Nephron progenitor cell (in vitro differentiated cells): ENCODE data around the gene FSTL4.

Experiments used
- DNase-seq: peaks from one replicate; pipeline ENCODE4 v3.0.0; 2021
- H3K27ac Mint-ChIP-seq: 2 replicates; pipeline ENCODE4 v1.8.0; 2021; ENCODE audit warnings: mild to moderate bottlenecking, moderate library complexity, mixed read lengths
- H3K27me3 Mint-ChIP-seq: 2 replicates; pipeline ENCODE4 v1.8.0; 2021; ENCODE audit warnings: mild to moderate bottlenecking, low read depth, mixed read lengths; ENCODE audit not compliant: poor library complexity
- H3K36me3 Mint-ChIP-seq: 2 replicates; pipeline ENCODE4 v1.8.0; 2021; ENCODE audit warnings: low read depth, mixed read lengths
- H3K4me1 Mint-ChIP-seq: 2 replicates; pipeline ENCODE4 v1.8.0; 2021; ENCODE audit warnings: mixed read lengths
- H3K4me3 Mint-ChIP-seq: 2 replicates; pipeline ENCODE4 v1.8.0; 2021; ENCODE audit warnings: mild to moderate bottlenecking, moderate library complexity, mixed read lengths
- H3K9me3 Mint-ChIP-seq: 2 replicates; pipeline ENCODE4 v1.8.0; 2021; ENCODE audit warnings: mild to moderate bottlenecking, moderate library complexity, mixed read lengths
- CTCF ChIP-seq: fragments of 200-600 bp; sonication (generic); IDR thresholded peaks from 2 replicates; pipeline ENCODE4 v1.5.0; 2021; ENCODE audit warnings: antibody characterized with exemption

The FSTL4 gene

GRCh38 chr5:133393776-133394476, 218.4 kb downstream of the FSTL4 start:
- H3K36me3 Mint-ChIP-seq, result no peaks in the 10 kb centered on the region
- peaks cover 15% of the 10 kb centered on the region for H3K27me3 Mint-ChIP-seq
- no peak for TF ChIP-seq CTCF
- DNase-seq, result no peak
- H3K27ac Mint-ChIP-seq, result no peak overlapping the region
- no peak overlapping the region for H3K4me3 Mint-ChIP-seq
- H3K4me1 Mint-ChIP-seq, result peaks cover 47% of the 10 kb centered on the region
- H3K9me3 Mint-ChIP-seq, result peaks cover 8% of the 10 kb centered on the region

GRCh38 chr5:133392448-133392847, 219.9 kb downstream of the FSTL4 start:
- DNase-seq, result no peak
- Mint-ChIP-seq H3K4me3 (no peak overlapping the region), H3K27ac (no peak overlapping the region), H3K4me1 (peaks cover 50% of the 10 kb centered on the region), H3K9me3 (peaks cover 8% of the 10 kb centered on the region), H3K36me3 (no peaks in the 10 kb centered on the region), H3K27me3 (peaks cover 24% of the 10 kb centered on the region)
- TF ChIP-seq CTCF, result no peak

DNA sequence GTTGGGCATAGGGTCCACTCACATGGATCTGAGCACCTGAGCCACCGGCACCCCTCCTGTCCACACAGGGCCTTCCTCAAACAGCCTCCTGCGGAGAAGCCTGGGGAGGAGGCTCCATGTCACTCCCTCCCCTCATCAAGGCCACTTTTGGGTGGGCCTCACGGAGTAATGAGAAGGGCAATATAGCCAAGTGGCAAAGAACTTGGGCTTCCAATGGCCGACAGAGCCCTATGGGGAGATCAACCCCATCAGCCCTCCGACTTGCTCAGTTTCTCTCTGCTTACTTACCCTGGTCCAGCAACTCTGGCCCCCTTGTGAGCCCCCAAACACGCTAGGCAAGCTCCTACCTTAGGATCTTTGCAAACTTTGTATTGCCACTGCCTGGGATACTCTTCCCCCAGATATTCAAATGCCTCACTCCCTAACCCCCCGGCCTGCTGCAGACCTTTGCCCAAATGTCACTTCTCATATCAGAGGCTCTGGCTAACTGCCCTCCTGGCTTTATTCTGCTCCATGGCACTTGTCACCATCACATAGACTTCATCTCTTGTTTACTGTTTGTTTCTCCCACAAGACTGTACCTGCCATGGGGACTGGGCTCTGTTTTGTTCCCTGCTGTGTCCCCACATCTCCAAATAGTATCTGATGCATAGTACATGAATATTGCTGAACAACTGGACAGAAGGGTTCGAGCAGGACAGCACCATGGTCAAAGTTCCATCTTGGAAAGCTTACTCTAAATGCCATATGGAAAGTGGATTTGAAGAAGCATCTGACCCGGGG, 220.8 kb downstream of the FSTL4 start:
- Mint-ChIP-seq H3K4me3 (no peak overlapping the region), H3K4me1 (peaks cover 44% of the 10 kb centered on the region), H3K9me3 (peaks cover 8% of the 10 kb centered on the region), H3K27me3 (peaks cover 23% of the 10 kb centered on the region), H3K36me3 (no peaks in the 10 kb centered on the region), H3K27ac (no peak overlapping the region)
- no peak for TF ChIP-seq CTCF
- no peak for DNase-seq

DNA sequence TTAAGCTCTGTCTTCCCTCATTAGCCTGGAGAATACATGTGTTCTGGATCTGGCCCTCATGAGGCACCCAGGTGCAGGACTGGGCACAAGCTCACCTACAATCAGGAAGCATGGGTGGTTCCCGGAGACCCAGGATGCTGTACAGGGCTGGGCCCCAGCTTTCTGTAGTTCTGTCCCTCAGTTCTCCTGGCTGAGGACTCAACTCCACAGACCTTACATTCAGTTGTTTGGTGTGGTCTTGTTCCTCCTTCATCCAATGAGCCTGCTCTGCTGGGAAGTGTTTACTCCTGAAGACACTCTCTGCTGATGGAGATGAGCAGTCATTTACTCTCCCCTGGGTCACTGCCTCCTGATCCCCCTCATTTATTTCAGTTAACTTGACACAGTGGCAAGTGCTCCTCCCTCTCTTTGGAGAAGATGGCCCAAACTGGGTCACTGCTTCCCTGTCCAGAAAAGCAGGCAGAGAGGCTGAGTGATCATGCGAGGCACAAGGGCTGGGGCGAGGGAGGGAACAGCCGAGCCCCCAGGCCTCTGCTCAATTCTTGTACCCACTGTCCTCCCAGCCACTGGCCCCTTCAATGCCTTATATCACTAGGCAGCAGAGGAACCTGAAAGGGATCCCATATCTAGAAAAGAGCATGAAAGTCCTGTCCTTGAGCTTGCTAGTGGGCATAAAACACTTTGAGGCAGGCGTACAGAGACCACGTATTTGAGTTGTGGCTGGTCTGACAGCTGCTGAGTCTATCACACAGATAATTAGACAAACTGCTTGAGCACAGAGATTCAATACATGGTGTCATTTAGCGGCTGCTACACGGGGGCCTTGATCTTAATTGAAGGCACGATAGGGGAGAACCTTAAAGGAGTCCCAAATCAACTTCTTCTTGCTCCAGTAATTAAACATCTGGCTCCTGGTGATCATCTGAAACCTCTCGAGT, 221.7 kb downstream of the FSTL4 start:
- Mint-ChIP-seq H3K27me3 (peaks cover 28% of the 10 kb centered on the region), H3K4me3 (no peak overlapping the region), H3K9me3 (peaks cover 7% of the 10 kb centered on the region), H3K27ac (no peak overlapping the region), H3K36me3 (no peaks in the 10 kb centered on the region), H3K4me1 (peaks cover 41% of the 10 kb centered on the region)
- no peak for DNase-seq
- TF ChIP-seq CTCF, result no peak

GRCh38 chr5:133389066-133389590, 223.2 kb downstream of the FSTL4 start:
- H3K4me3 Mint-ChIP-seq, result no peak overlapping the region
- H3K36me3 Mint-ChIP-seq, result no peaks in the 10 kb centered on the region

More at GRCh38 chr5:133389066-133389590, 223.2 kb downstream of the FSTL4 start:
- Mint-ChIP-seq H3K4me1 (peaks cover 47% of the 10 kb centered on the region), H3K27ac (no peak overlapping the region), H3K27me3 (peaks cover 33% of the 10 kb centered on the region), H3K9me3 (no peaks in the 10 kb centered on the region)
- TF ChIP-seq CTCF, result no peak
- DNase-seq, result no peak
